NCI-H1930 (cell line): ENCODE results near the gene SLK.

Experiments used
- DNase-seq, 2 experiments: peaks; one replicate each; lab custom pipeline; 2025; lab: John Stamatoyannopoulos, UW

SLK gene

GRCh38 chr10:103941801-103942200 lies 25.1 kb upstream of the SLK start:
- DNase-seq: no peak

GRCh38 chr10:103942866-103943265 lies 24.1 kb upstream of the SLK start:
- DNase-seq: no peak

- no peak for DNase-seq
Observed at GRCh38 chr10:103947799-103948516, 19.0 kb upstream of the SLK start.

- DNase-seq: no peak
Observed at GRCh38 chr10:103949728-103950127, 17.2 kb upstream of the SLK start.

GRCh38 chr10:103951183-103951582 lies 15.8 kb upstream of the SLK start:
- DNase-seq: no peak

GRCh38 chr10:103951942-103952341 lies 15.0 kb upstream of the SLK start:
- no peak for DNase-seq

GRCh38 chr10:103954543-103954942 lies 12.4 kb upstream of the SLK start:
- DNase-seq: no peak

- DNase-seq: no peak
Observed at GRCh38 chr10:103958996-103959395, 7.9 kb upstream of the SLK start.

GRCh38 chr10:103960103-103960502 lies 6.8 kb upstream of the SLK start:
- DNase-seq: no peak

GRCh38 chr10:103967448-103968071 lies 620 bp downstream of the SLK start:
- DNase-seq: no peak

- DNase-seq: no peak
Observed at GRCh38 chr10:103968441-103969391, 1.8 kb downstream of the SLK start.

GRCh38 chr10:103969436-103969835 lies 2.5 kb downstream of the SLK start:
- no peak for DNase-seq

- no peak for DNase-seq
Observed at GRCh38 chr10:103969857-103970627, 3.1 kb downstream of the SLK start.

- no peak for DNase-seq
Observed at GRCh38 chr10:103975169-103975568, 8.2 kb downstream of the SLK start.

GRCh38 chr10:103977204-103977603 lies 10.3 kb downstream of the SLK start:
- no peak for DNase-seq

GRCh38 chr10:103979530-103979929 lies 12.6 kb downstream of the SLK start:
- no peak for DNase-seq

- no peak for DNase-seq
Observed at GRCh38 chr10:103980288-103980906, 13.5 kb downstream of the SLK start.

GRCh38 chr10:103982639-103983038 lies 15.7 kb downstream of the SLK start:
- DNase-seq: no peak

- DNase-seq: no peak
Observed at GRCh38 chr10:103983367-103983911, 16.5 kb downstream of the SLK start.

- DNase-seq: no peak
Observed at GRCh38 chr10:103985726-103986125, 18.8 kb downstream of the SLK start.

- no peak for DNase-seq
Observed at GRCh38 chr10:103986360-103986759, 19.4 kb downstream of the SLK start.
